Right ventricle myocardium superior (tissue), 1 donor: ENCODE results near the gene MRPL57. TPM values are rescaled to one million over a fixed set of nuclear protein-coding genes. Genes with fewer than 3 reads are reported as not detected.
"Not testable (repeated sequence)": the region's sequence is repeated elsewhere in the genome, so short reads cannot be mapped to it uniquely, and the experiment has no call there.

ENCODE experiments used
- ATAC-seq: fragments of 200-7000 bp; cut with Tn5 transposase; one replicate; pipeline ENCODE4 v1.9.1; 2020; ENCODE audit warnings: mild to moderate bottlenecking; ENCODE audit not compliant: poor library complexity
- DNase-seq: peaks from one replicate; pipeline ENCODE4 v3.0.0-alpha.2; 2020
- intact Hi-C: fragments of 100-400 bp; cut with DNase I; formaldehyde crosslinking; loops from one replicate; pipeline ENCODE4 v1.11.2; 2022
- long read RNA-seq: library from polyadenylated mRNA; unstranded; transcript quantifications from one replicate; pipeline ENCODE4 v2.0.0, GENCODE V29; 2021
- total RNA-seq: library from RNA; stranded (reverse); fragmentation: NEBNext Ultra II Directional; extraction: Animal tissue kit (Norgen Biotek cat#: 25700); gene quantifications from one replicate; pipeline ENCODE4 v1.2.1, GENCODE V29; 2021
- donor health status: DM: no; HTN: yes; CAD: no; lungs with severe emphysema.

The MRPL57 gene
- 20.2 TPM for total RNA-seq
- long read RNA-seq, transcript MRPL57-201 (2 exons, 2,246 nt): major isoform, 88 of 99 reads
- long read RNA-seq, partial matches to known transcripts: 0 of 99 reads
- long read RNA-seq, other reads (novel, unspliced or antisense): 11 of 99 reads

- DNase-seq: peak; percentile 95
- intact Hi-C loops: loop anchor here (5.0 kb wide), 1 partner anchor 234 kb away; no protein-coding TSS in a partner anchor
- peak; percentile 99 for ATAC-seq
These were observed at the start of gene MRPL57, which contains the start of gene SKA3 for GRCh38 chr13:21176215-21176981. Gene MRPL57, plus strand, starts transcription at chr13:21176658. Its CDS starts 259 bp downstream, at chr13:21176917. Gene SKA3, minus strand, starts transcription at chr13:21176552. Its CDS starts 75 bp downstream, at chr13:21176477.

GRCh38 chr13:21130116-21130515 is 46.3 kb upstream of the MRPL57 start:
- intact Hi-C loops: loop anchor here (5.0 kb wide), 1 partner anchor 188 kb away; no protein-coding TSS in a partner anchor
- ATAC-seq (no peak), DNase-seq (no peak)

DNA sequence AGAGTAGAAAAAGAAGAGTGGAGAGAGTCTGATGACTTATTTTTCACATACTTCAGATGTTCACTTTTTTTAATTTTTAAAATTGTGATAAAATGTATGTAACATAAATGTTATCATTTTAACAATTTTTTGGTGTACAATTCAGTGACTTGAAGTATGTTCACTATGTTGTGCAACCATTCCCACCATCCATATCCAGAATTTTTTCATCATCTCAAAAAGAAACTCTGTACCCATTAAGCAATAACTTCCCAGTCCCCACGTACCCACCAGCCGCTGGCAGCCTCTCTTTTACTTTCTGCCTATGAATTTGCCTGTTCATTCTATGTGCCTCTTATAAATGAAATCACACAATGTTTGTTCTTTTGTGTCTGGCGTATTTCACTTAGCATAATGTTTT is 43.4 kb upstream of the MRPL57 start:
- ATAC-seq: no peak
- intact Hi-C loops: loop anchor here (5.0 kb wide), 1 partner anchor 191 kb away; no protein-coding TSS in a partner anchor
- no peak for DNase-seq

DNA sequence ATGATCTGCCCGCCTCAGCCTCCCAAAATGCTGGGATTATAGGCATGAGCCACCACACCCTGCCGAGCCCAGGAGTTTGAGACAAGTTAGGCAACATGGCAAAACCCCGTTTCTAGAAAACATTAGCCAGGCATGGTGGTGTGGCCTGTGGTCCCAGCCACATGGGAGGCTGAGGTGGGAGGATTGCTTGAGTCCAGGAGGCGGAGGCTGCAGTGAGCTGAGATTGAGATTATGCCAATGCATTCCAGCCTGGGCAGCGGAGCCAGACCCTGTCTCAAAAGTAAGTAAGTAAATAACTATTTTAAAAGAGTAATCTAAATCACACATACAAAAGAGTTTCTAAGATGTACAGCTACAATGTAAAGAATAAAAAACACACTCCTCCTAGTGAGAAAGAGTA is 42.0 kb upstream of the MRPL57 start:
- DNase-seq: no peak
- intact Hi-C loops: loop anchor here (5.0 kb wide), 1 partner anchor 192 kb away; no protein-coding TSS in a partner anchor
- no peak for ATAC-seq

DNA sequence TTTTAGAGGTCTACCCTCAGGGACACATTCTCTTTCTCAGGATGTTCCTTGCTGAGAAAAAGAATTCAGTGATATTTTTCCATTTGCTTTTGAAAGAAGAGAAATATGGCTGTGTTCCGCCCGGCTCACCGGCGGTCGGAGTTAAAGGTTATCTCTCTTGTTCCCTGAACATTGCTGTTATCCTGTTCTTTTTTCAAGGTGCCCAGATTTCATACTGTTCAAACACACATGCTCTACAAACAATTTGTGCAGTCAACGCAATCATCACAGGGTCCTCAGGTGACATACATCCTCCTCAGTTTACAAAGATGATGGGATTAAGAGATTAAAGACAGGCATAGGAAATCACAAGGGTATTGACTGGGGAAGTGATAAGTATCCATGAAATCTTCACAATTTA is 40.6 kb upstream of the MRPL57 start:
- intact Hi-C loops, ATAC-seq: not testable (repeated sequence)

DNA sequence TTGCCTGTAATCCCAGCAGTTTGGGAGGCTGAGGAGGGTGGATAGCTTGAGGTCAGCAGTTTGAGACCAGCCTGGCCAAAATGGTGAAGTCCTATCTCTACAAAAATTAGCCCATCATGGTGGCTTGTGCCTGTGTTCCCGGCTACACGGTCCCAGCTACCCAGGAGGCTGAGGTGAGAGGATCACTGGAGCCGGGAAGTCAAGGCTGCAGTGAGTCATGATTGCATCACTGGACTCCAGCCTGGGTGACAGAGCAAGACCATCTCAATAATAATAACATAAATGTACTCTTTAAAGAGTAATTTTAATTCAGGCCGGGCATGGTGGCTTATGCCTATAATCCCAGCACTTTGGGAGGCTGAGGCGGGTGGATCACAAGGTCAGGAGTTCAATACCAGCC is 38.8 kb upstream of the MRPL57 start:
- DNase-seq (no peak), ATAC-seq (no peak)
- intact Hi-C loops: no loop called here

More for the DNA sequence above, 40.6 kb upstream of the MRPL57 start:
- not testable (repeated sequence) for DNase-seq

DNA sequence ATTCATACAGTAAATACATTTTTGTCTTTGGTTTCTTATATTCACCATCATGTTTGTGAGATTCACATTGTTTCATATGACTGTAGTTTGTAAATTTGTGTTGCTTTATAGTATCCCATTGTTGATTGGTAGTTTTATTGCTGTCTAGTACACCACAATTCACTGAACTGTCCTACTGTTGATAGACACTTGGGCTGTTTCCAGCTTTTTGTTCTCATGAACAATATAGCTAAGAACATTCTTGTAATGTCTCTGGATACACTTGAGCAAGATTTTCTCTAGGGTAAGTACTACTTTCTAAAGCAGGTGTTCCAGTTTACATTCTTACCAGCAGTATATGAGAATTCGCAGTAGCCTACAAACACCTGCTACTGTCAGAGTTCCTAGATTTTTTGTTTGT is 37.9 kb upstream of the MRPL57 start:
- no peak for DNase-seq
- no peak for ATAC-seq
- intact Hi-C loops: no loop called here

- intact Hi-C loops: no loop called here
- ATAC-seq: no peak
- DNase-seq: no peak
These were observed 37.1 kb upstream of the MRPL57 start for GRCh38 chr13:21139374-21139773.

GRCh38 chr13:21142766-21143165 is 33.7 kb upstream of the MRPL57 start:
- intact Hi-C loops: no loop called here
- ATAC-seq: no peak
- DNase-seq: no peak

- DNase-seq: no peak
- intact Hi-C loops: no loop called here
- no peak for ATAC-seq
These were observed 28.6 kb upstream of the MRPL57 start for GRCh38 chr13:21147827-21148226.

DNA sequence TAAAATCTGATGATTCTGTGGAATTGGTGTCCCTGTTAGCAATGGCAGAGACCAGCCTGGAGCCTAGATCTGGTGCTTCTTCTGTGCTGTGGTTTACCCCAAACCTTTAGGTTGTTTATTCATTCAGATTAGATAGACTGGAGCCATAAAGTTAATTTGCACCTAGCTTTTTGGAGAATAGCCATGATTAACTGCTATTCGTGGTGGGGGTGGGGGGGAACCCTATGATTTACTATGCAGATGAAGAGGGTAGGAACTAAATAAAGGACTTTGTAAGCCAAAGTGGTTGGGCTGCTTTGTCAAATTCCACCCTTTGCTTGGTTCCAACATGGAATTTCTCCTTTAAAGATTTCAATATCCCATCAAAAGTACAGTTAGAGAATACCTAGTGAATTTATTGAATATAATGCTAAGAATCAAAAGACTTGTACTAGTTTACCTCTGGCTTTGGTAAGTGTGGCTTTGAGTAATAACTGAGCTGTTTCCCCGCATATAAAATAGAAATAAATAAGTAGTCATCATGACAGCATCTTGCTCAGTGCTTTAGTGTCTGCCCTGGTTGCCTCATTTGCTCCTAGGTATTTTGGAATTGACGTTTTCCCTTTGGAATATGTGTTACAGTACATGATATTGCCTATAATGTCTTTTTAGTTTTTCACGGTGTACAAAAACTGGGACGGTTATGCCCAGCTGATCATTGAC is 27.8 kb upstream of the MRPL57 start:
- intact Hi-C loops: no loop called here
- ATAC-seq (no peak), DNase-seq (no peak)

GRCh38 chr13:21149568-21149967 is 26.9 kb upstream of the MRPL57 start:
- DNase-seq (no peak), ATAC-seq (peak; percentile 69)
- intact Hi-C loops: no loop called here

DNA sequence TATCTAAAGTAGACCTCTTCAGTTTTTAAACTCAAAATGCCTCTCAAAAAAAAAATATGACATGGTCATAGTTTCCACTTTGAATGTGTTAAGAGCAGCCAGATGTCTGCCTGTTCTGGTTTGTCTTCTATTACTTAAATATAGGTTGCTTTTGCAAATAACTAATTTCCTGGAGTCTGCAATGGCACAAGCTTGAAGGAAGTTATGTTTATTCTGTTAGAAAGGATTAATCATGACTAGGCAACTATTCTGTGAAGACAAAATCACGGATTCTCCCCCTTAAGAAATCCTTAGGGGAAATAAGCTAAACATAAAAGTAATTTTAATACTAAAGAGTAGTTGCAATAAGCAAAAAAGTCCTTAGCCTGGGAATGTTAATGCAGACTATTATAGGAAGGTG is 26.4 kb upstream of the MRPL57 start:
- intact Hi-C loops: no loop called here
- DNase-seq: no peak
- ATAC-seq: no peak

- intact Hi-C loops: no loop called here
- ATAC-seq (no peak), DNase-seq (no peak)
These were observed 24.1 kb upstream of the MRPL57 start for GRCh38 chr13:21152251-21152899.

DNA sequence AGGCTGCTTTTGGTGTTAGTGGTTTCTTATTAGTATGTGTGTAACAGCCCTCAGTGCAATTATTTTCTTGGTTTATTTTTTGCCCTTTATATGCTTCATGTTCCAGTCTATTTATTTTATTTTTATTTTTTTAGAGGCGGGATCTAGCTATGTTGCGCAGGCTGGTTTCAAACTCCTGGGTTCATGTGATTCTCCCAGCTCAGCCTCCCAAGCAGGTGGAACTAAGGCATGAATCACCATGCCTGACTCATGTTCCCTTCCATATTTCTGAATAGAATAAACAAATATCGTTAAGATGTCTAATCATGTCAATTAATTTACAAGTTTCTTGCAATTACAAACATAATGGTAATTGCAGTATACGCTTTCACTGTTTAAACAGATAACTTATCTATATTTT is 11.8 kb upstream of the MRPL57 start:
- intact Hi-C loops: no loop called here
- no peak for ATAC-seq
- DNase-seq: no peak

GRCh38 chr13:21165606-21166005 is 10.9 kb upstream of the MRPL57 start:
- DNase-seq, ATAC-seq, intact Hi-C loops: not testable (repeated sequence)

DNA sequence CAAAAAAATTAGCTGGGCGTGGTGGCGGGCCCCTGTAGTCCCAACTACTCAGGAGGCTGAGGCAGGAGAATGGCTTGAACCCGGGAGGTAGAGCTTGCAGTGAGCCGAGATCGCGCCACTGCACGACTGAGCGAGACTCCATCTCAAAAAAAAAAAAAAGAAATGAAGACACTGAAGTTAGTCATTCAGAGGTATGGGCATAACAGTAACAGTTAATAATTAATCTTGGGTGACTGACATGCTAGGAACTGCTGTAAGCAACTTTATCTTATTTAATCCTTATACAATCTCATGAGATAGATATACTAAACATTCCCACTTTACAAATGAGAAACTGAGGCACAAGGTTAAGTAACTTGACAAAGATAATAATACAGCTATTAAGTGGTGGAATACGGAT is 5.0 kb upstream of the MRPL57 start:
- DNase-seq (no peak), ATAC-seq (no peak)
- intact Hi-C loops: no loop called here

DNA sequence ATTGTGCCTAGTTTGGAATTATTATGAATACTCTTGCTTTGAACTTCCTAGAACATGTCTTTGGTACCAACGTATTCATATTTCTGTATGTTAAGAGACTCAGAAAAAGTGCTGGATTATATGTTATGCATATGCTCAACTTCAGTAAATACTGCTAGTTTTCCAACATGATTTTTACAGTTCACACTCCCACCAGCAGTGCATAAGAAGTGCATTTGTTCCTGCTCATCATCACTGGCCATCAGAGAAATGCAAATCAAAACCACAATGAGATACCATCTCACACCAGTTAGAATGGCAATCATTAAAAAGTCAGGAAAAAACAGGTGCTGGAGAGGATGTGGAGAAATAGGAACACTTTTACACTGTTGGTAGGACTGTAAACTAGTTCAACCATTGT is 2.7 kb upstream of the MRPL57 start:
- DNase-seq, intact Hi-C loops, ATAC-seq: not testable (repeated sequence)

DNA sequence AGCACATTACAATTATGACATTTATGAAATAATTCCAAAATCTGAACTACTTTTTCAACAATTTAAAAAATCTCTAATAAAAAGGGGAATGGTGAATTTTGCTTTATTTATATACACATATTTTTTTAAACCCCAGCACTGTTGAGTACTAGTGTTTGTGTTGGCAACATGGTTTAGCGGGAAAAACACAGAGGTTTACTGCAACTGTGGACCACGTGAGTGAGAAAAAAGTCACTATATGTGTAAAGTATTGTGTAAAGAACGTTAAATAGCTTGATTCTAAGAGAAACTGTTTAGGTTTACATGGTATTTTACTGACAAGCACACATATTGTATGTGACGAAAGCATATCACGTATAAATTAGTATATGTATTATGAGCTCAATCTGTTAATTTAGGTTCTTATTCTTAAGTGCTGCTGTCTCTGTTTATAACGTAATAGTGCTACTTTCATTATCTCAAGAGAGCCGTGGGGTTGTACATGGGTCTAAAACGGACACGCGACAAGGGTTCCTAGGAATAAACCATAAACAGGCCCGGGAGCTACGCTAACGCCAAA is 723 bp upstream of the MRPL57 start:
- ATAC-seq (no peak), DNase-seq (no peak)
- intact Hi-C loops: loop anchor here (5.0 kb wide), 1 partner anchor 233 kb away; no protein-coding TSS in a partner anchor
